GM21529 (cell line): ENCODE measurements around the gene VAT1L.
A peak's percentile ranks its signal among the peaks of the same experiment; 100 is the strongest.
"Not testable (repeated sequence)": the region's sequence is repeated elsewhere in the genome, so short reads cannot be mapped to it uniquely, and the experiment has no call there.

Source experiments
- ATAC-seq: cut with Tn5 transposase; IDR thresholded peaks from one replicate; pipeline ENCODE4 v1.9.1; 2021; ENCODE audit not compliant: unreplicated experiment

The VAT1L gene

GRCh38 chr16:77987810-77988209, 199.4 kb downstream of the VAT1L start:
- ATAC-seq, result no peak

GRCh38 chr16:77989846-77990245, 201.5 kb downstream of the VAT1L start:
- no peak for ATAC-seq

- no peak for ATAC-seq
Observed at GRCh38 chr16:77991701-77992100, 203.3 kb downstream of the VAT1L start.

- not testable (repeated sequence) for ATAC-seq
Observed at GRCh38 chr16:77992381-77992780, 204.0 kb downstream of the VAT1L start.

GRCh38 chr16:77993111-77993985, 205.0 kb downstream of the VAT1L start:
- ATAC-seq, result peak; percentile 69

DNA sequence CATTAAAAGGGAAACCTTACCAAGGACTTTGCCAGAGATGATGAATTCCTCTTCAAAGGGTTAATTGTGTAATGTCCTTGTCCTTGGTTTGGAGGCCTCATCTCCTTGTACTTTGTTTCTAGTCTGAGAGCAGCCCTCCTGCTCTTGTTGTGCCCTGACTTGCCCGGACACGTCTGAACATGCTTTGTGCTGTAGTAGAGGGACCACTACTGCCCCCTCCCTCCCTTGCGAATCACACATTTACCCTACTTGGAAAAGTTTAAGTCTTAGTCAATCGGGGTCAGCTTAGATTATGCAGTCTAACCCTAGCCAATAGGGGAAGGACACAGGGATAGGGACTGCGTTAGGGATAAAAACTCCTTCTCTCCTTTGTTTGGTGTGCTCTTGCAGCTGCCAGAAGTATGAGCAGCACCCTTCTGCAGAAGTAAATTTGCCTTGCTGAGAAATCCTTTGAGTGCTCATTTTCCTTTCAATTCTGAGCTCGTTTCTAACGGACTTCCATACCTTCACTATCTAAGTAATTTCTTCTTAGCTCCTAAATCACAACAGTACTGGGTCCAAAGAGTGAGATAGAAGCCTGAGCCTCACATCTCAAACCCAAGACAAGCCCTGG, 207.6 kb downstream of the VAT1L start:
- ATAC-seq, result no peak

GRCh38 chr16:77998350-77999023, 210.1 kb downstream of the VAT1L start:
- no peak for ATAC-seq

DNA sequence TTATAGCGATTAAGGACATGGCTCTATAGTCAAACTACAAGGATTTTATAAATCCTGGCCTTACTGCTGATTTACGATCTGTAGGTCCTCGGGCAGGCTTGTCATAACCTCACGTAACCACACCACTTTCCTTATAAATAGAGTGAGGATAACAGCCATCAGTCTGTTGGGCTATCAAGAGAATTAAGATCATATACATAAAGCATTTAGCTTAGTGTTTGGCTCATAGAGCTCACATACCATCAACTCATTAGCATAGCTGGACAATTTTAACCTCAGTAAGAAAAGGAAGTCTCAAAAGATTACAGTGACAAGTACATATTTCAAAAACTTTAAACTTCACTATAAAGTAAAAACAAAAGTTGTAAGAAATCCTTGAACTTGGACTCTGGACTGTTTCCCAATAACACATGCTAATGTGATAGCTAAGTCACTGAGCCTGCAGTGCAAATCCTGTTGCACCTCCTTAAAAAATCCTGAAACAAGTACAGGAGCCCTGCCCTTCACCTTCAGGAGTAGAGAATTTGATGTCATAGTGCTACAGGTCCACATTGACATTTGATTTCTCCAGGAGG, 213.2 kb downstream of the VAT1L start:
- ATAC-seq, result no peak

- peak; percentile 99 for ATAC-seq
Observed at GRCh38 chr16:78002915-78003538, 214.7 kb downstream of the VAT1L start.

- ATAC-seq, result no peak
Observed at GRCh38 chr16:78004517-78004916, 216.2 kb downstream of the VAT1L start.

- no peak for ATAC-seq
Observed at GRCh38 chr16:78005881-78006280, 217.5 kb downstream of the VAT1L start.

- no peak for ATAC-seq
Observed at GRCh38 chr16:78007121-78007520, 218.8 kb downstream of the VAT1L start.

DNA sequence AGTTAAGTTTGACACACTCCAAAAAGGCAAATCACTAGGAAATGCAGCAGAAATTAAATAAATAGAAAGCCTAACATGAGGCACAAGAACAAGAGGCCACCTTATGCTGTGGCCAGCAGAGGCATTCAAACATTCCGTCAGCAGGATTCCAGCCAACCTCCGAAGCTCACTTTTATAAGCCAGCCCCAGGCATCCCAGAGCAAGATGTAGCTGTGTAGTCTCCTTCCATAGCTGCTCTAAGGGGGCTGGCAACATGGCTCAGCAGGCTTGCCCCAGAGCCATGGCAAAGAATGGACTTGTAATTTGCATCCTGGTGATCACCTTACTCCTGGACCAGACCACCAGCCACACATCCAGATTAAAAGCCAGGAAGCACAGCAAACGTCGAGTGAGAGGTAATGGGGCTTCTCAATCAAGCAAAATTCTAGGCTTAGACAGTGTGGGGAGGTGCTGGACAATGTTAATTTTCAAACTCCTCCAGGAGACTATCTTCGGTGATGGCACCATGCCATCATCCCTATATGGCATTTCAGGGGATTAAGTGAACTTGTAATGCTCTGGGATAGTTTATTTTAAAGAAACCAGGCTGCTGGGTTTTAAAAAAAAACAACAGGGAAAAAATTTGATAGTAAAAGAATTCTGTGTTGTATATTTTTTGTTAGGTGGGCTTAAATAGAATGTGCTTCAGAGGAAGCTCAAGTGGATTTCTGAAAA, 234.1 kb downstream of the VAT1L start, which contains the start of gene CLEC3A:
TSS of gene CLEC3A (plus strand) at position 202 of the 714 bp plus-strand sequence. CDS start at position 281, 79 bp downstream.
- no peak for ATAC-seq

GRCh38 chr16:78024159-78024558, 235.8 kb downstream of the VAT1L start:
- ATAC-seq, result no peak

DNA sequence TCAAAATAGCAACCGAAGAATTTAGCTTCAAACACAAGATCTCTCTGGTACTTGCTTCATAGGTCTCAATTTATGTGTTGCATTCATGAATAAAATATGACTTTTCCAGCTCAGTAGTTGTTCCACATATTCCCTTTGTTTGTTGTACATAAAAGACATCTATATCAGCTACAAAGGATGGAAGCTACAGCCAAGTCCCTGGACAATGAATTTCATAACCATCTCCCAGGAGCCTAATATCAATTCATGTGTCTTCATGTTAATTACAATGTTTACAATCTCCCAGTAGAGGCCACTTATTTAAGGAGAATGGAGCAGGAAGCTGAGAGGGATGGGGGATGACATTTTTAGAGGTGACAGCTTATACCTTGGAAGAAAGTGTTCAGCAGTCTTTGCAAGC, 237.3 kb downstream of the VAT1L start:
- no peak for ATAC-seq

- no peak for ATAC-seq
Observed at GRCh38 chr16:78028018-78028417, 239.7 kb downstream of the VAT1L start.
